GM18505 (cell line): ENCODE measurements around the gene TNNT2.

ENCODE experiments used
- ATAC-seq: cut with Tn5 transposase; IDR thresholded peaks from one replicate; pipeline ENCODE4 v1.9.1; 2021; ENCODE audit not compliant: unreplicated experiment
- POLR2A ChIP-seq: IDR thresholded peaks from 4 replicates; pipeline ENCODE4 v1.6.1; 2011; ENCODE audit warnings: borderline replicate concordance; ENCODE audit not compliant: insufficient read depth, insufficient read length; ENCODE audit errors: extremely low read depth

TNNT2 gene

GRCh38 chr1:201395936-201396335, 18.5 kb upstream of the TNNT2 start:
- no peak for ATAC-seq

GRCh38 chr1:201394591-201394990, 17.1 kb upstream of the TNNT2 start:
- ATAC-seq = no peak

More at GRCh38 chr1:201395936-201396335, 18.5 kb upstream of the TNNT2 start:
- TF ChIP-seq POLR2A = no peak

GRCh38 chr1:201393076-201393475, 15.6 kb upstream of the TNNT2 start:
- no peak for ATAC-seq
- TF ChIP-seq POLR2A = no peak

More at GRCh38 chr1:201394591-201394990, 17.1 kb upstream of the TNNT2 start:
- no peak for TF ChIP-seq POLR2A

GRCh38 chr1:201391651-201392511, 14.4 kb upstream of the TNNT2 start:
- no peak for TF ChIP-seq POLR2A
- no peak for ATAC-seq

- ATAC-seq = no peak
- no peak for TF ChIP-seq POLR2A
Measured at GRCh38 chr1:201391225-201391624, 13.7 kb upstream of the TNNT2 start.

GRCh38 chr1:201389051-201389450, 11.6 kb upstream of the TNNT2 start:
- TF ChIP-seq POLR2A = no peak
- no peak for ATAC-seq

- TF ChIP-seq POLR2A = no peak
- no peak for ATAC-seq
Measured at GRCh38 chr1:201386208-201386607, 8.7 kb upstream of the TNNT2 start.

GRCh38 chr1:201385299-201385891, 7.9 kb upstream of the TNNT2 start:
- peak; percentile 55 for ATAC-seq
- TF ChIP-seq POLR2A = no peak

GRCh38 chr1:201384406-201384782, 6.9 kb upstream of the TNNT2 start:
- no peak for ATAC-seq
- no peak for TF ChIP-seq POLR2A

- ATAC-seq = no peak
- TF ChIP-seq POLR2A = no peak
Measured at GRCh38 chr1:201383647-201384405, 6.3 kb upstream of the TNNT2 start.

- TF ChIP-seq POLR2A = no peak
- no peak for ATAC-seq
Measured at GRCh38 chr1:201381130-201381529, 3.6 kb upstream of the TNNT2 start.

- TF ChIP-seq POLR2A = no peak
- ATAC-seq = no peak
Measured at GRCh38 chr1:201379733-201380242, 2.3 kb upstream of the TNNT2 start.

GRCh38 chr1:201378804-201379203, 1.3 kb upstream of the TNNT2 start:
- no peak for TF ChIP-seq POLR2A

More at GRCh38 chr1:201378804-201379203, 1.3 kb upstream of the TNNT2 start:
- no peak for ATAC-seq
